H1 (cell line): Measurements from ENCODE around the gene IFT25. TPM values are rescaled to one million over a fixed set of nuclear protein-coding genes. Genes with fewer than 3 reads are reported as not detected.

Experiments used
- CTCF ChIA-PET: fragments of 300-600 bp; sonication (Branson Sonifier 250); formaldehyde crosslinking; loops from one replicate; lab custom pipeline; 2021; ENCODE audit not compliant: partially characterized antibody; lab: Charles Lee
- POLR2A ChIA-PET: fragments of 300-600 bp; sonication (Branson Sonifier 250); formaldehyde crosslinking; loops from one replicate; lab custom pipeline; 2021; ENCODE audit warnings: inconsistent platforms; ENCODE audit not compliant: partially characterized antibody; lab: Charles Lee
- DNase-seq, 2 experiments: peaks; one replicate each; pipeline versions ENCODE4 v3.0.0 to v3.0.0-alpha.2; 2010 to 2022; ENCODE audit warnings: low spot score in 2 of 2, low read depth in 1 of 2, mixed read lengths in 1 of 2
- FAIRE-seq: peaks from 2 replicates; lab custom pipeline; 2011; peaks lifted over from hg19 to GRCh38; lab: Jason Lieb, UNC
- H2AFZ ChIP-seq: 2 replicates; pipeline ENCODE4 v1.8.1; 2012; ENCODE audit warnings: low read length, inconsistent platforms
- H2AK5ac ChIP-seq: 2 replicates; pipeline ENCODE4 v1.6.1; 2013; ENCODE audit warnings: low read depth, low read length
- H2BK120ac ChIP-seq: replicated peaks from 2 replicates; pipeline ENCODE3; 2013; ENCODE audit warnings: low read depth, low read length, inconsistent platforms
- H2BK12ac ChIP-seq: 2 replicates; pipeline ENCODE4 v1.6.1; 2013; ENCODE audit warnings: low read depth, low read length
- H2BK15ac ChIP-seq: 2 replicates; pipeline ENCODE4 v1.6.1; 2013; ENCODE audit warnings: low read length
- H2BK20ac ChIP-seq: 2 replicates; pipeline ENCODE4 v1.6.1; 2013; ENCODE audit warnings: low read length
- H2BK5ac ChIP-seq: 2 replicates; pipeline ENCODE4 v1.6.1; 2013; ENCODE audit warnings: low read depth, low read length
- H3K14ac ChIP-seq: 2 replicates; pipeline ENCODE4 v1.6.1; 2013; ENCODE audit warnings: inconsistent platforms; ENCODE audit not compliant: insufficient read length
- H3K18ac ChIP-seq: 2 replicates; pipeline ENCODE4 v1.6.1; 2013; ENCODE audit warnings: low read length; ENCODE audit errors: extremely low read depth
- H3K23ac ChIP-seq: 2 replicates; pipeline ENCODE4 v1.6.1; 2013; ENCODE audit warnings: inconsistent platforms; ENCODE audit not compliant: insufficient read length
- H3K23me2 ChIP-seq: 2 replicates; pipeline ENCODE4 v1.6.1; 2013; ENCODE audit warnings: low read depth, low read length
- H3K27ac ChIP-seq: 2 replicates; pipeline ENCODE4 v1.6.1; 2011; ENCODE audit warnings: low read depth, low read length, inconsistent platforms
- H3K27me3 ChIP-seq, 4 experiments: replicated peaks in 1 of 4; 1 replicate in 1 of 4; 2 replicates in 3 of 4; pipeline versions ENCODE4 v1.6.1 to v1.8.1; 2011 to 2013; ENCODE audit warnings: low read length in 3 of 4, mild to moderate bottlenecking in 3 of 4, inconsistent platforms in 2 of 4, mixed read lengths in 2 of 4, moderate library complexity in 1 of 4; ENCODE audit not compliant: control insufficient read depth in 3 of 4, insufficient read depth in 3 of 4; ENCODE audit errors: extremely low read depth in 1 of 4
- H3K36me3 ChIP-seq, 4 experiments: 2 replicates each; pipeline versions ENCODE4 v1.6.1 to v1.8.1; 2011 to 2013; ENCODE audit warnings: mild to moderate bottlenecking in 4 of 4, low read length in 3 of 4, moderate library complexity in 2 of 4, control low read depth in 1 of 4, inconsistent platforms in 1 of 4; ENCODE audit not compliant: insufficient read depth in 4 of 4, control insufficient read depth in 2 of 4
- H3K4ac ChIP-seq: replicated peaks from 2 replicates; pipeline ENCODE3; 2013; ENCODE audit warnings: low read length, low read depth, mixed read lengths, inconsistent platforms; ENCODE audit not compliant: insufficient read length
- H3K4me1 ChIP-seq, 4 experiments: replicated peaks in 1 of 4; 1 replicate in 1 of 4; 2 replicates in 3 of 4; pipeline versions ENCODE4 v1.6.1 to v1.8.1; 2011 to 2013; ENCODE audit warnings: low read length in 3 of 4, inconsistent platforms in 2 of 4, mixed read lengths in 1 of 4; ENCODE audit not compliant: insufficient read depth in 4 of 4, control insufficient read depth in 3 of 4
- H3K4me2 ChIP-seq, 2 experiments: 2 replicates each; pipeline versions ENCODE4 v1.6.1 to v1.8.1; 2011 to 2013; ENCODE audit warnings: low read depth in 2 of 2, low read length in 2 of 2, control low read depth in 1 of 2, inconsistent platforms in 1 of 2, mild to moderate bottlenecking in 1 of 2; ENCODE audit not compliant: insufficient read depth in 1 of 2
- H3K4me3 ChIP-seq, 4 experiments: fragments of 200-600, 300-600 bp in 1 of 4; sonication (generic), shearing (Covaris generic), sonication (Bioruptor Twin) in 1 of 4; 2 replicates each; pipeline versions ENCODE4 v1.5.1 to v1.8.1; 2011 to 2016; ENCODE audit warnings: low read length in 4 of 4, low read depth in 3 of 4, control low read depth in 2 of 4, inconsistent platforms in 2 of 4, mild to moderate bottlenecking in 2 of 4, mixed read lengths in 1 of 4, moderate library complexity in 1 of 4; ENCODE audit not compliant: insufficient read depth in 2 of 4; ENCODE audit errors: extremely low read depth in 1 of 4
- H3K56ac ChIP-seq: replicated peaks from 2 replicates; pipeline ENCODE3; 2013; ENCODE audit warnings: low read depth, mild to moderate bottlenecking, mixed read lengths, low read length, inconsistent platforms; ENCODE audit not compliant: insufficient read length
- H3K79me1 ChIP-seq: 2 replicates; pipeline ENCODE4 v1.6.1; 2013; ENCODE audit warnings: low read depth, low read length, control low read depth
- H3K79me2 ChIP-seq, 2 experiments: 2 replicates each; pipeline versions ENCODE4 v1.6.1 to v1.8.1; 2012 to 2013; ENCODE audit warnings: low read length in 2 of 2, mild to moderate bottlenecking in 2 of 2, inconsistent platforms in 1 of 2; ENCODE audit not compliant: insufficient read depth in 2 of 2, control insufficient read depth in 1 of 2
- H3K9ac ChIP-seq, 4 experiments: replicated peaks in 1 of 4; 1 replicate in 1 of 4; 2 replicates in 3 of 4; pipeline versions ENCODE4 v1.6.1 to v1.8.1; 2011 to 2013; ENCODE audit warnings: low read depth in 3 of 4, low read length in 3 of 4, control low read depth in 2 of 4, mild to moderate bottlenecking in 2 of 4, moderate library complexity in 2 of 4, inconsistent platforms in 1 of 4; ENCODE audit errors: extremely low read depth in 1 of 4
- H3K9me3 ChIP-seq, 2 experiments: 2 replicates each; pipeline versions ENCODE4 v1.6.1 to v1.8.1; 2012 to 2013; ENCODE audit warnings: mild to moderate bottlenecking in 2 of 2, moderate library complexity in 2 of 2, control low read depth in 1 of 2, inconsistent platforms in 1 of 2, low read depth in 1 of 2, low read length in 1 of 2, mixed read lengths in 1 of 2; ENCODE audit not compliant: insufficient read depth in 2 of 2
- H4K20me1 ChIP-seq, 2 experiments: replicated peaks in 1 of 2; 2 replicates each; pipeline versions ENCODE3 to v1.8.1; 2011 to 2013; ENCODE audit warnings: inconsistent platforms in 2 of 2, low read length in 2 of 2, mild to moderate bottlenecking in 1 of 2; ENCODE audit not compliant: insufficient read depth in 2 of 2, control insufficient read depth in 1 of 2
- H4K5ac ChIP-seq: 2 replicates; pipeline ENCODE4 v1.6.1; 2013; ENCODE audit warnings: low read length, low read depth, mixed read lengths, inconsistent platforms; ENCODE audit not compliant: insufficient read length
- H4K8ac ChIP-seq: 2 replicates; pipeline ENCODE4 v1.8.0; 2013; ENCODE audit warnings: mild to moderate bottlenecking, moderate library complexity, low read length, inconsistent platforms; ENCODE audit not compliant: insufficient read depth; ENCODE audit errors: extremely low read depth
- H4K91ac ChIP-seq: replicated peaks from 2 replicates; pipeline ENCODE3; 2013; ENCODE audit warnings: low read length, mixed read lengths, inconsistent platforms; ENCODE audit not compliant: insufficient read length
- ASH2L ChIP-seq: fragments of 200-600, 300-600 bp; sonication (generic); IDR thresholded peaks from one replicate; pipeline ENCODE4 v1.7.1; 2017; ENCODE audit warnings: low read length
- CREB1 ChIP-seq: IDR thresholded peaks from 2 replicates; pipeline ENCODE4 v1.6.1; 2012; ENCODE audit warnings: inconsistent platforms
- KDM4A ChIP-seq: IDR thresholded peaks from one replicate; pipeline ENCODE4 v1.7.1; 2012; ENCODE audit warnings: low read depth, mild to moderate bottlenecking, moderate library complexity, low read length, inconsistent platforms; ENCODE audit not compliant: severe bottlenecking
- MAFK ChIP-seq: IDR thresholded peaks from 2 replicates; pipeline ENCODE4 v1.6.1; 2012; ENCODE audit warnings: low read depth, mild to moderate bottlenecking, improper control_type of control experiment, low read length
- POLR2AphosphoS5 ChIP-seq: IDR thresholded peaks from 2 replicates; pipeline ENCODE4 v1.6.1; 2011; ENCODE audit warnings: low read depth, low read length
- POU5F1 ChIP-seq: IDR thresholded peaks from 2 replicates; pipeline ENCODE4 v1.6.1; 2011; ENCODE audit warnings: low read depth, mild to moderate bottlenecking, low read length, moderate library complexity
- SUZ12 ChIP-seq: fragments of 200-600 bp; sonication (generic); IDR thresholded peaks from 2 replicates; pipeline ENCODE4 v1.6.1; 2012; ENCODE audit warnings: mild to moderate bottlenecking, inconsistent platforms, low read length, moderate library complexity, mixed read lengths
- TCF12 ChIP-seq: IDR thresholded peaks from 2 replicates; pipeline ENCODE4 v1.6.1; 2011; ENCODE audit warnings: low read depth, mild to moderate bottlenecking, low read length
- WGBS, 2 experiments: shearing (Covaris generic) in 1 of 2; methylation state at CpG; one replicate each; pipeline versions ENCODE4 v1.1.6 to v1.1.7; 2013 to 2015; ENCODE audit warnings: low lambda C conversion rate in 2 of 2, mixed read lengths in 2 of 2, inconsistent platforms in 1 of 2, low coverage in 1 of 2, missing lambda C conversion rate in 1 of 2; ENCODE audit not compliant: insufficient replicate concordance in 2 of 2, insufficient coverage in 1 of 2, insufficient read length in 1 of 2; ENCODE audit errors: extremely low coverage in 1 of 2, missing lambda C conversion rate in 1 of 2; 5-methylcytosine and 5-hydroxymethylcytosine counted together
- polyA plus RNA-seq, 7 experiments: library from polyadenylated mRNA; depleted of rRNA in 3 of 7; stranded (reverse) in 5 of 7; unstranded in 2 of 7; fragments of >200 nt in 5 of 7; fragments of 200-250 nt in 2 of 7; gene quantifications; 1 replicate in 5 of 7; 2 replicates in 1 of 7; 4 replicates in 1 of 7; pipeline versions ENCODE4 v1.2.1 to v1.2.3, GENCODE V29; 2011 to 2013; ENCODE audit warnings: missing spikeins in 2 of 7, mixed read lengths in 2 of 7
- total RNA-seq: library from RNA; stranded (reverse); fragmentation: NEBNext Ultra II Directional; extraction: Animal tissue kit (Norgen Biotek cat#: 25700); gene quantifications from 2 replicates; pipeline ENCODE4 v1.2.1, GENCODE V29; 2021
- TF ChIP-seq, protein P1 (sequence below): IDR thresholded peaks from 2 replicates; pipeline ENCODE4 v1.6.1; 2012; ENCODE audit warnings: inconsistent platforms
- TF ChIP-seq, protein P2 (sequence below): IDR thresholded peaks from 2 replicates; pipeline ENCODE4 v1.6.1; 2012; ENCODE audit warnings: low read length, inconsistent platforms

Gene IFT25
- total and polyA plus RNA-seq, 2 of the 8 experiments (the other 6 are each of a cell fraction or from before 2014, with no cell fraction given) = 15.0 to 36.3 TPM

GRCh38 chr1:53902235-53903138 is 43.0 kb downstream of the IFT25 start:
- CTCF ChIA-PET = interaction anchor here (0.9 to 2.8 kb wide), 6 partner anchors 7 to 57 kb away, joined by 3 to 10 read pairs (median 4); no protein-coding TSS in a partner anchor

More at GRCh38 chr1:53902235-53903138, 43.0 kb downstream of the IFT25 start:
- Histone ChIP-seq H2BK12ac (no peak overlapping the region), H2AFZ (no peak overlapping the region), H3K9ac (no peak overlapping the region), H4K91ac (no peak overlapping the region), H3K4me1 (no peaks in the 10 kb centered on the region; a peak in 1 of 7 replicates), H3K4me3 (no peak overlapping the region)
- no peak for FAIRE-seq
- no peak for TF ChIP-seq TCF12
- TF ChIP-seq KDM4A = no peak
- no peak for TF ChIP-seq CREB1
- TF ChIP-seq POU5F1 = no peak
- TF ChIP-seq SUZ12 = no peak
- TF ChIP-seq POLR2AphosphoS5 = no peak
- TF ChIP-seq, protein P1, sequence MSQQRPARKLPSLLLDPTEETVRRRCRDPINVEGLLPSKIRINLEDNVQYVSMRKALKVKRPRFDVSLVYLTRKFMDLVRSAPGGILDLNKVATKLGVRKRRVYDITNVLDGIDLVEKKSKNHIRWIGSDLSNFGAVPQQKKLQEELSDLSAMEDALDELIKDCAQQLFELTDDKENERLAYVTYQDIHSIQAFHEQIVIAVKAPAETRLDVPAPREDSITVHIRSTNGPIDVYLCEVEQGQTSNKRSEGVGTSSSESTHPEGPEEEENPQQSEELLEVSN = no peak
- TF ChIP-seq MAFK = no peak
- TF ChIP-seq ASH2L = no peak
- TF ChIP-seq, protein P2, sequence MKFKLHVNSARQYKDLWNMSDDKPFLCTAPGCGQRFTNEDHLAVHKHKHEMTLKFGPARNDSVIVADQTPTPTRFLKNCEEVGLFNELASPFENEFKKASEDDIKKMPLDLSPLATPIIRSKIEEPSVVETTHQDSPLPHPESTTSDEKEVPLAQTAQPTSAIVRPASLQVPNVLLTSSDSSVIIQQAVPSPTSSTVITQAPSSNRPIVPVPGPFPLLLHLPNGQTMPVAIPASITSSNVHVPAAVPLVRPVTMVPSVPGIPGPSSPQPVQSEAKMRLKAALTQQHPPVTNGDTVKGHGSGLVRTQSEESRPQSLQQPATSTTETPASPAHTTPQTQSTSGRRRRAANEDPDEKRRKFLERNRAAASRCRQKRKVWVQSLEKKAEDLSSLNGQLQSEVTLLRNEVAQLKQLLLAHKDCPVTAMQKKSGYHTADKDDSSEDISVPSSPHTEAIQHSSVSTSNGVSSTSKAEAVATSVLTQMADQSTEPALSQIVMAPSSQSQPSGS = no peak
- TF ChIP-seq, all 59 proteins: peak for 0
- Histone ChIP-seq H2BK15ac (no peak overlapping the region), H2AK5ac (no peak overlapping the region), H3K4ac (no peak overlapping the region), H3K79me1 (no peaks in the 10 kb centered on the region), H3K27ac (no peak overlapping the region), H3K23me2 (no peaks in the 10 kb centered on the region), H2BK20ac (no peak overlapping the region), H3K4me2 (no peak overlapping the region), H2BK5ac (no peak overlapping the region), H3K36me3 (no peaks in the 10 kb centered on the region), H3K56ac (no peak overlapping the region), H2BK120ac (no peak overlapping the region), H3K14ac (no peak overlapping the region), H3K9me3 (no peaks in the 10 kb centered on the region), H4K8ac (no peak overlapping the region; the same call in 1 of the 2 replicates), H4K20me1 (no peaks in the 10 kb centered on the region), H3K18ac (no peak overlapping the region), H3K27me3 (no peaks in the 10 kb centered on the region), H4K5ac (no peak overlapping the region), H3K23ac (no peak overlapping the region), H3K79me2 (no peaks in the 10 kb centered on the region)
- DNase-seq = no peak
- WGBS, 2 experiments = 93% methylated on average over 7 of the region's 7 CpGs; no CpG with 5 or more reads in 1 of the 2 experiments
- POLR2A ChIA-PET = interaction anchor here (1.6 kb wide), 1 partner anchor 8 kb away, joined by 5 read pairs; no protein-coding TSS in a partner anchor
